ENCODE measurements around the gene PRIM2.
"Not testable (repeated sequence)": the region's sequence is repeated elsewhere in the genome, so short reads cannot be mapped to it uniquely, and the experiment has no call there.

PRIM2 gene

DNA sequence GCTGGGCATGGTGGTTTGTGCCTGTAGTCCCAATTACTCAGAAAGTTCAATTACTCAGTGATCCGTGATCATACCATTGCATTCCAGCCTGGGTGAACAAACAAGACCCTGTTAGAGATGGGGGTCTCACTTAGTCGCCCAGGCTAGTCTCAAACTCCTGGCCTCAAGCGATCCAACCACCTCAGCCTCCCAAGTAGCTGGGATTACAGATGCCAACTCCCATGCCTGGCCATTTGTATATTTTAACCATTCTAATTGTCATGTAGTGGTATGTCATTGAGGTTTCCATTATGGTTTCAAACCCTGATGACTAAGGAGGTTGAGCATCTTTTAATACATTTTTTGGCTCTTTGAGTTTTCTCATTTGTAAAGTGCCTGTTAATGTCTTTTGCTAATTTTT is 58.7 kb downstream of the PRIM2 start:
- H3K36me3 Mint-ChIP-seq = peaks cover 11% of the 10 kb centered on the region
- H3K4me3 Mint-ChIP-seq, H3K4me1 Mint-ChIP-seq, H3K27ac Mint-ChIP-seq, H3K27me3 Mint-ChIP-seq, H3K9me3 Mint-ChIP-seq: not testable (repeated sequence)

- H3K36me3 Mint-ChIP-seq = peaks cover 31% of the 10 kb centered on the region
- not testable (repeated sequence) for H3K27me3 Mint-ChIP-seq, H3K27ac Mint-ChIP-seq, H3K4me3 Mint-ChIP-seq, H3K4me1 Mint-ChIP-seq, H3K9me3 Mint-ChIP-seq
These were observed 71.7 kb downstream of the PRIM2 start for GRCh38 chr6:57389038-57389592.

GRCh38 chr6:57390818-57391217 is 73.4 kb downstream of the PRIM2 start:
- not testable (repeated sequence) for H3K27ac Mint-ChIP-seq, H3K27me3 Mint-ChIP-seq, H3K4me3 Mint-ChIP-seq
- Mint-ChIP-seq H3K9me3 (peaks cover 13% of the 10 kb centered on the region), H3K36me3 (peaks cover 41% of the 10 kb centered on the region), H3K4me1 (peaks cover 20% of the 10 kb centered on the region)

- H3K27me3 Mint-ChIP-seq, H3K27ac Mint-ChIP-seq, H3K4me3 Mint-ChIP-seq: not testable (repeated sequence)
- Mint-ChIP-seq H3K9me3 (peaks cover 13% of the 10 kb centered on the region), H3K4me1 (peaks cover 24% of the 10 kb centered on the region), H3K36me3 (peaks cover 52% of the 10 kb centered on the region)
These were observed 74.6 kb downstream of the PRIM2 start for GRCh38 chr6:57392047-57392446.

- not testable (repeated sequence) for H3K27ac Mint-ChIP-seq, H3K4me3 Mint-ChIP-seq, H3K9me3 Mint-ChIP-seq, H3K27me3 Mint-ChIP-seq
- Mint-ChIP-seq H3K4me1 (peaks cover 14% of the 10 kb centered on the region), H3K36me3 (peaks cover 34% of the 10 kb centered on the region)
These were observed 101.9 kb downstream of the PRIM2 start for GRCh38 chr6:57419341-57419740.

GRCh38 chr6:57421503-57421902 is 104.1 kb downstream of the PRIM2 start:
- Mint-ChIP-seq H3K27me3 (no peaks in the 10 kb centered on the region), H3K27ac (no peak overlapping the region), H3K36me3 (peaks cover 25% of the 10 kb centered on the region), H3K9me3 (no peaks in the 10 kb centered on the region), H3K4me3 (no peak overlapping the region), H3K4me1 (peaks cover 14% of the 10 kb centered on the region)

DNA sequence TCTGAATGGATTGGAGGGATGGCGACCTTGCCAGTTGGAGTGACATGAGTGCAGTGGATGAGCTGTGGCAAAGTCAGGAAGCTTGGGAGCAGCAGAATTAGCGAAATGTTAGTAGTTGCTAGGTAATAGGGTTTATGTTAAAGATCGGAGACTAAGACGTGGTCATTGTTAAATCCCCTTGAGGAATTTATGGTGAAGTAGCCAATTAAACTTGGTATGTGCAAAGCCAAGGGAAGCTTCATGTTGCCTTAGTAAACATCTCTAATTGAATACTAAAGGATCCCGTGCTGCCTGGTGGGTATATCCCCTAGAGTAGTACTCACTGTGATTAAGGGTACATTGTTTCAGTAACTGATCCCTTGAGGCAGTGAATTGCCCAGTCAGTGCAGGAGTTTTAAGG is 106.0 kb downstream of the PRIM2 start:
- Mint-ChIP-seq H3K4me3 (no peak overlapping the region), H3K27me3 (no peaks in the 10 kb centered on the region), H3K4me1 (peaks cover 14% of the 10 kb centered on the region), H3K9me3 (no peaks in the 10 kb centered on the region), H3K27ac (no peak overlapping the region), H3K36me3 (peaks cover 18% of the 10 kb centered on the region)

DNA sequence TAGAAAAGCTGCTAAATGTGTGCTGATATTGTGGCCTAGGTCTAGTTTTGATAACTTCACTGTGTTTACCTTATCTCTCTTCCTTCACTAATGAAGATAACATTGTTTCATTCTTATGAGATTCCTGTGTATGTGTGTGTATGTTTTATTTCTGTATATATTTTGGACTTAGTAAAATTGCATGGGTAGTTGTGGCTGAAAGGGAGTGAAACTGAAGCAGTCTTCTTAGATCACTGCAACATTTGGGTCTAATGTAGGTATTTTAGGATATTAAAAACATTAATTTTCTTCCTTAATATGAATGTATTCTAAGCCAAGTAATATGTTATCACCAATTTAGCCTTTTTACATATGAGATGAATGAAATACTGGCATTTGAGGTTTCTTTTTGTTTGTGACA is 114.3 kb downstream of the PRIM2 start:
- not testable (repeated sequence) for H3K27me3 Mint-ChIP-seq, H3K27ac Mint-ChIP-seq, H3K9me3 Mint-ChIP-seq, H3K4me3 Mint-ChIP-seq
- H3K36me3 Mint-ChIP-seq = peaks cover 11% of the 10 kb centered on the region
- H3K4me1 Mint-ChIP-seq = peaks cover 31% of the 10 kb centered on the region

- no peaks in the 10 kb centered on the region for H3K27me3 Mint-ChIP-seq
- peaks cover 31% of the 10 kb centered on the region for H3K4me1 Mint-ChIP-seq
- H3K4me3 Mint-ChIP-seq = no peak overlapping the region
- peaks cover 11% of the 10 kb centered on the region for H3K36me3 Mint-ChIP-seq
- H3K9me3 Mint-ChIP-seq = no peaks in the 10 kb centered on the region
- H3K27ac Mint-ChIP-seq = no peak overlapping the region
These were observed 114.7 kb downstream of the PRIM2 start for GRCh38 chr6:57432157-57432556.

DNA sequence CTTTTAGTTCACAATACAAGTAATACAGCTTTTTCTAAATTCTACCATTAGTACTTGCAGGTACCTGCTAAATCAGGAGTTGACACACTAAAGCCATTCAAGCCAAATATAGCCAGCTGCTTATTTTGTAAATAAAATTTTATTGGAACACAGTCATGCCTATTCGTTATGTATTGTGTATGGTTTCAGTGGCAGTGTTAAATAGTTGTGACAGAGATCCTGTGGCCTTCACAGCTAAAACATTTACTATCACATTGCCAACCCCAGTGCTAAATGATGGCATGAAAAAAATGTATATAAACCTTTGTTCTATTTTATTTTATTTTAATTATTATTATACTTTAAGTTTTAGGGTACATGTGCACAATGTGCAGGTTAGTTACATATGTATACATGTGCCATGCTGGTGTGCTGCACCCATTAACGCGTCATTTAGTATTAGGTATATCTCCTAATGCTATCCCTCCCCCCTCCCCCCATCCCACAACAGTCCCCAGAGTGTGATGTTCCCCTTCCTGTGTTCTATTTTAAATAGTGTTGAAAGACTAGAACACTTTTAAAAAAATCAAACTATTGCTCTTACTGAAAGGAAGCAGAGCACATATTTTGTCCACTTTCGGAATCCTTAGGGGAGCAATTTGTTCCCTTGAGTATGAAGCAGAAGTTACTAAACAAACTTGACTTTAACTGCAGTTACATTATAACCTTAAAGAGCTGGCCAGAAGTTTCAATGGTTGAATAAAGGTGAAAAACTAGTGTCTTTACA is 115.7 kb downstream of the PRIM2 start:
- Mint-ChIP-seq H3K4me1 (peaks cover 31% of the 10 kb centered on the region), H3K27ac (no peak overlapping the region)

GRCh38 chr6:57433790-57434189 is 116.4 kb downstream of the PRIM2 start:
- peaks cover 31% of the 10 kb centered on the region for H3K4me1 Mint-ChIP-seq
- not testable (repeated sequence) for H3K9me3 Mint-ChIP-seq, H3K4me3 Mint-ChIP-seq, H3K27me3 Mint-ChIP-seq, H3K36me3 Mint-ChIP-seq, H3K27ac Mint-ChIP-seq

More for the DNA sequence above, 115.7 kb downstream of the PRIM2 start:
- no peaks in the 10 kb centered on the region for H3K27me3 Mint-ChIP-seq
- H3K9me3 Mint-ChIP-seq = no peaks in the 10 kb centered on the region
- no peak overlapping the region for H3K4me3 Mint-ChIP-seq
- peaks cover 11% of the 10 kb centered on the region for H3K36me3 Mint-ChIP-seq

DNA sequence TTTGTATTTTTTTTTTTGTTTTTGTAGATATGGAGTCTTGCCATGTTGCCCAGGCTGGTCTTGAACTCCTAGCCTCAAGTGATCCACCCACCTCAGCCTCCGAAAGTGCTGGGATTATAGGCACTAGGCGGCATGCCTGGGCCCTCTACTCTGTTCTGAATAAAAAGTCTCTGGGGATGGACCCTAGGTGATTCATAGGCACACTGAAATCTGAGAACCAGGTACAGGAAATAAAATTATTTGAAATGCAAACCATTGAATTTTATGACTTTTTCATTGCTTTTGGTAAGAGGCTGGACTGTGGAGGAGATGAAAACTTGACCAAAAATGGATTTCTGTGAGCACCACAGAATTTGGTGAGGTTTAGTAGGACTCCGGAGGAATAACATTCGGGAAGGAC is 117.5 kb downstream of the PRIM2 start:
- Mint-ChIP-seq H3K4me1 (peaks cover 28% of the 10 kb centered on the region), H3K9me3 (no peaks in the 10 kb centered on the region), H3K36me3 (peaks cover 3% of the 10 kb centered on the region), H3K27ac (no peak overlapping the region), H3K27me3 (no peaks in the 10 kb centered on the region), H3K4me3 (no peak overlapping the region)

- H3K4me1 Mint-ChIP-seq = peaks cover 24% of the 10 kb centered on the region
- no peak overlapping the region for H3K27ac Mint-ChIP-seq
- no peak overlapping the region for H3K4me3 Mint-ChIP-seq
- H3K27me3 Mint-ChIP-seq = no peaks in the 10 kb centered on the region
- H3K9me3 Mint-ChIP-seq = no peaks in the 10 kb centered on the region
- peaks cover 2% of the 10 kb centered on the region for H3K36me3 Mint-ChIP-seq
These were observed 118.2 kb downstream of the PRIM2 start for GRCh38 chr6:57435475-57436160.

DNA sequence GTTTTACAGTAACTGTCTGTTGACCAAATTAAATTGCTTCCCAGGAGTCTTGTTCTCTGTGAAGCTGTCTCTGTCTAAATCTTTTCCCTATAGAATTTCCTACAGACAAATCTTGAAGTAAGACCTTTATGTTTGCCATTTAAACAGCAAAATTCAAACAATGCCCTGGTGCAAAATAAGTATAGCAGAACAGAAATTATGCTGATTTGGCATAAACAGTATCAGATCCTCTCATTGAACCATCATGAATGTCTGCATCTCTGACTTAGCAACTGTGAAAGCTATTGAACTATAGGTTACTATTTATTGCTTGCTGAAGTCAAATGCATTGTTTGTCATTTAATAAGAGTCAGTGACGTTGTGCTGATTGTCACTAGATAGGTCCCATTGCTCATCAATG is 123.3 kb downstream of the PRIM2 start:
- peaks cover 11% of the 10 kb centered on the region for H3K4me1 Mint-ChIP-seq
- not testable (repeated sequence) for H3K27ac Mint-ChIP-seq, H3K9me3 Mint-ChIP-seq, H3K4me3 Mint-ChIP-seq, H3K27me3 Mint-ChIP-seq
- H3K36me3 Mint-ChIP-seq = peaks cover 11% of the 10 kb centered on the region

GRCh38 chr6:57442133-57442532 is 124.7 kb downstream of the PRIM2 start:
- peaks cover 11% of the 10 kb centered on the region for H3K4me1 Mint-ChIP-seq
- H3K27me3 Mint-ChIP-seq, H3K4me3 Mint-ChIP-seq, H3K36me3 Mint-ChIP-seq, H3K9me3 Mint-ChIP-seq, H3K27ac Mint-ChIP-seq: not testable (repeated sequence)

DNA sequence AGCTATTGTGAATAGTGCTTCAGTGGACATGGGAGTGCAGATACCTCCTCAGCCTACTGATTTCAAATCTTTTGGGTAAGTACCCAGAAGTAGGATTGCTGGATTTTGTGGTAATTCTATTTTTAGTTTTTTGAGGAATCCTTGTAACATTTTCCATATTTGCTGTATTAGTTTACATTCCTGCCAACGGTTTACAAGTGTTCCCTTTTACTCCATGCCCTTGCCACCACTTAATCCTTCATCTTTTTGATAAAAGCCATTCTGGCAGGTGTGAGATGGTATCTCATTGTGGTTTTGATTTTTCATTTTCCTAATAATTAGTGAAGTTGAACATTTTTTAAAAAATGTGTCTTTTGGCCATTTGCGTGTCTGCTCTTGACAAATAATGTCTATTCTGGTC is 125.8 kb downstream of the PRIM2 start:
- H3K9me3 Mint-ChIP-seq, H3K27ac Mint-ChIP-seq, H3K4me3 Mint-ChIP-seq, H3K27me3 Mint-ChIP-seq: not testable (repeated sequence)
- Mint-ChIP-seq H3K4me1 (peaks cover 15% of the 10 kb centered on the region), H3K36me3 (peaks cover 10% of the 10 kb centered on the region)

Data from activated naive CD4-positive, alpha-beta T cell treated with anti-CD3 and anti-CD28 coated beads, Interleukin-2, amount 50 U/mL, for 24 hours (primary cell).